Muscle of arm (tissue), 12 donors: Measurements from ENCODE around the gene ECHS1. TPM values are rescaled to one million over a fixed set of nuclear protein-coding genes. Genes with fewer than 3 reads are reported as not detected.

Experiments
- DNase-seq: peaks from one replicate; pipeline ENCODE4 v3.0.0-alpha.2; 2013
- polyA plus RNA-seq, 12 donors: library from polyadenylated mRNA; unstranded; fragments of 120-200 nt; gene quantifications; one replicate each; pipeline ENCODE4 v1.2.1, GENCODE V29; 2013; ENCODE audit not compliant: insufficient read length in 12 of 12

Gene ECHS1
- polyA plus RNA-seq, 12 donors, result 62.5 to 133 (median 117) TPM; not detected in 1

GRCh38 chr10:133346413-133346812 lies 26.7 kb downstream of the ECHS1 start:
- DNase-seq, result no peak

- no peak for DNase-seq
Observed at GRCh38 chr10:133344236-133344635, 28.9 kb downstream of the ECHS1 start.

GRCh38 chr10:133343558-133343957 lies 29.6 kb downstream of the ECHS1 start:
- no peak for DNase-seq

- DNase-seq, result no peak
Observed at GRCh38 chr10:133342942-133343341, 30.2 kb downstream of the ECHS1 start.

- DNase-seq, result no peak
Observed at GRCh38 chr10:133341983-133342382, 31.2 kb downstream of the ECHS1 start.

- DNase-seq, result no peak
Observed at GRCh38 chr10:133339708-133340380, 33.3 kb downstream of the ECHS1 start.

- DNase-seq, result no peak
Observed at GRCh38 chr10:133338080-133339071, 34.8 kb downstream of the ECHS1 start.

- DNase-seq, result no peak
Observed at GRCh38 chr10:133337370-133337725, 35.8 kb downstream of the ECHS1 start.

GRCh38 chr10:133336577-133337369 lies 36.4 kb downstream of the ECHS1 start, which contains the start of gene CALY:
Gene CALY (minus strand): TSS chr10:133336896. CDS start chr10:133328989, 7,907 bp downstream.
- DNase-seq, result no peak

GRCh38 chr10:133336118-133336576 lies 37.0 kb downstream of the ECHS1 start:
- DNase-seq, result no peak

- DNase-seq, result peak; percentile 72
Observed at GRCh38 chr10:133335246-133336117, 37.7 kb downstream of the ECHS1 start.

- DNase-seq, result no peak
Observed at GRCh38 chr10:133334503-133335245, 38.5 kb downstream of the ECHS1 start.

- DNase-seq, result no peak
Observed at GRCh38 chr10:133332936-133333699, 40.0 kb downstream of the ECHS1 start.

- peak; percentile 89 for DNase-seq
Observed at GRCh38 chr10:133329491-133330202, 43.5 kb downstream of the ECHS1 start.

GRCh38 chr10:133328358-133329343 lies 44.5 kb downstream of the ECHS1 start:
- no peak for DNase-seq

- no peak for DNase-seq
Observed at GRCh38 chr10:133327651-133328357, 45.4 kb downstream of the ECHS1 start.
